ENCODE results near the gene RNF168. TPM values are rescaled to one million over a fixed set of nuclear protein-coding genes. Genes with fewer than 3 reads are reported as not detected.
"Not testable (repeated sequence)": the region's sequence is repeated elsewhere in the genome, so short reads cannot be mapped to it uniquely, and the experiment has no call there.

Gene RNF168
- total RNA-seq, 1 experiment from 2014 or later = 18.9 TPM

- ChIA-PET POLR2A (no interaction called here), CTCF (interaction anchor here (0.7 kb wide), 1 partner anchor 1156 kb away, joined by 4 read pairs; no protein-coding TSS in a partner anchor)
- H3K4me3 ChIP-seq (ENCODE audit: low read depth, low read length) = no peak overlapping the region
- BruUV-seq (replicated peaks) = no TSS peak
- intact Hi-C loops (cut with micrococcal nuclease; ENCODE audit: unreplicated experiment) = no loop called here
- H3K27me3 ChIP-seq (replicated peaks; ENCODE audit: control insufficient read depth, insufficient read depth, low read length) = no peaks in the 10 kb centered on the region
- no peaks in the 10 kb centered on the region for H3K9me3 Mint-ChIP-seq (ENCODE audit: unreplicated experiment)
- H3K27ac Mint-ChIP-seq (ENCODE audit: unreplicated experiment) = no peak overlapping the region
- H3K9me3 ChIP-seq = no peaks in the 10 kb centered on the region
- H3K36me3 ChIP-seq (ENCODE audit: control insufficient read depth, insufficient read depth, low read length) = no peaks in the 10 kb centered on the region
- no peak overlapping the region for H3K4me3 Mint-ChIP-seq (ENCODE audit: unreplicated experiment)
- no peak for TF ChIP-seq CTCF (IDR thresholded peaks at IDR 0.05; ENCODE audit: insufficient read depth in 1 of 2, low read depth in 1 of 2, low read length in 1 of 2, severe bottlenecking in 1 of 2, unreplicated experiment in 1 of 2)
- no peaks in the 10 kb centered on the region for H3K27me3 Mint-ChIP-seq (ENCODE audit: insufficient read depth, unreplicated experiment)
- peaks cover 16% of the 10 kb centered on the region for H3K4me1 Mint-ChIP-seq (ENCODE audit: low read depth, unreplicated experiment)
- 0 out of 2 replicates have a peak, but pooled peaks cover 6% of the 10 kb centered on the region for H3K4me1 ChIP-seq
- no peak for DNase-seq
- peaks cover 19% of the 10 kb centered on the region for H3K36me3 Mint-ChIP-seq (ENCODE audit: insufficient read depth, unreplicated experiment)
These were observed 75.5 kb downstream of the RNF168 start for GRCh38 chr3:196428041-196428440.

- H3K4me1 ChIP-seq; intact Hi-C loops (cut with micrococcal nuclease; ENCODE audit: unreplicated experiment); POLR2A ChIA-PET; BruUV-seq (replicated peaks); H3K27ac Mint-ChIP-seq (ENCODE audit: unreplicated experiment); H3K9me3 Mint-ChIP-seq (ENCODE audit: unreplicated experiment); CTCF ChIA-PET; H3K9me3 ChIP-seq; DNase-seq; H3K27me3 ChIP-seq (replicated peaks; ENCODE audit: control insufficient read depth, insufficient read depth, low read length); H3K36me3 ChIP-seq (ENCODE audit: control insufficient read depth, insufficient read depth, low read length); H3K4me3 Mint-ChIP-seq (ENCODE audit: unreplicated experiment); H3K4me3 ChIP-seq (ENCODE audit: low read depth, low read length); H3K27me3 Mint-ChIP-seq (ENCODE audit: insufficient read depth, unreplicated experiment): not testable (repeated sequence)
- Mint-ChIP-seq H3K4me1 (ENCODE audit: low read depth, unreplicated experiment) (peaks cover 15% of the 10 kb centered on the region), H3K36me3 (ENCODE audit: insufficient read depth, unreplicated experiment) (peaks cover 11% of the 10 kb centered on the region)
These were observed 79.1 kb downstream of the RNF168 start for GRCh38 chr3:196424421-196424820.

GRCh38 chr3:196423044-196423781 is 80.4 kb downstream of the RNF168 start:
- DNase-seq = no peak
- ChIA-PET CTCF (no interaction called here), POLR2A (no interaction called here)
- BruUV-seq (replicated peaks) = no TSS peak
- Mint-ChIP-seq H3K36me3 (ENCODE audit: insufficient read depth, unreplicated experiment) (peaks cover 11% of the 10 kb centered on the region), H3K27ac (ENCODE audit: unreplicated experiment) (no peak overlapping the region), H3K27me3 (ENCODE audit: insufficient read depth, unreplicated experiment) (no peaks in the 10 kb centered on the region), H3K4me3 (ENCODE audit: unreplicated experiment) (no peak overlapping the region), H3K4me1 (ENCODE audit: low read depth, unreplicated experiment) (peaks cover 15% of the 10 kb centered on the region), H3K9me3 (ENCODE audit: unreplicated experiment) (no peaks in the 10 kb centered on the region)
- intact Hi-C loops (cut with micrococcal nuclease; ENCODE audit: unreplicated experiment) = no loop called here
- H3K4me3 ChIP-seq (ENCODE audit: low read depth, low read length) = no peak overlapping the region
- no peak for TF ChIP-seq CTCF (IDR thresholded peaks at IDR 0.05; ENCODE audit: insufficient read depth in 1 of 2, low read depth in 1 of 2, low read length in 1 of 2, severe bottlenecking in 1 of 2, unreplicated experiment in 1 of 2)
- peaks cover 5% of the 10 kb centered on the region; the same call in 1 of the 2 replicates for H3K4me1 ChIP-seq
- H3K36me3 ChIP-seq (ENCODE audit: control insufficient read depth, insufficient read depth, low read length) = no peaks in the 10 kb centered on the region
- H3K27me3 ChIP-seq (replicated peaks; ENCODE audit: control insufficient read depth, insufficient read depth, low read length) = no peaks in the 10 kb centered on the region
- no peaks in the 10 kb centered on the region for H3K9me3 ChIP-seq

- H3K27ac Mint-ChIP-seq (ENCODE audit: unreplicated experiment); H3K36me3 Mint-ChIP-seq (ENCODE audit: insufficient read depth, unreplicated experiment); H3K27me3 ChIP-seq (replicated peaks; ENCODE audit: control insufficient read depth, insufficient read depth, low read length); CTCF ChIA-PET; H3K9me3 Mint-ChIP-seq (ENCODE audit: unreplicated experiment); H3K27me3 Mint-ChIP-seq (ENCODE audit: insufficient read depth, unreplicated experiment); H3K4me1 ChIP-seq; BruUV-seq (replicated peaks); intact Hi-C loops (cut with micrococcal nuclease; ENCODE audit: unreplicated experiment); H3K4me3 Mint-ChIP-seq (ENCODE audit: unreplicated experiment); H3K9me3 ChIP-seq; H3K36me3 ChIP-seq (ENCODE audit: control insufficient read depth, insufficient read depth, low read length); DNase-seq; H3K4me3 ChIP-seq (ENCODE audit: low read depth, low read length): not testable (repeated sequence)
- POLR2A ChIA-PET = interaction anchor here (0.6 kb wide), 1 partner anchor 136 kb away, joined by 3 read pairs; no protein-coding TSS in a partner anchor
- H3K4me1 Mint-ChIP-seq (ENCODE audit: low read depth, unreplicated experiment) = peaks cover 15% of the 10 kb centered on the region
These were observed 81.9 kb downstream of the RNF168 start for GRCh38 chr3:196421668-196422067.
